G401 (cell line): ENCODE results near the gene ZFYVE28. TPM values are rescaled to one million over a fixed set of nuclear protein-coding genes. Genes with fewer than 3 reads are reported as not detected.
A peak's percentile ranks its signal among the peaks of the same experiment; 100 is the strongest.
"Not testable (repeated sequence)": the region's sequence is repeated elsewhere in the genome, so short reads cannot be mapped to it uniquely, and the experiment has no call there.

Experiments
- DNase-seq: peaks from one replicate; pipeline ENCODE4 v3.0.0-alpha.2; 2015; ENCODE audit warnings: low spot score
- in situ Hi-C: cut with HindIII; loops from 2 replicates; pipeline ENCODE4 v1.10.0; 2016; ENCODE audit warnings: low sequenced_read_pairs, mixed read lengths
- total RNA-seq: library from RNA; depleted of rRNA; stranded (reverse); fragments of >200 nt; shearing (Covaris generic); gene quantifications from 2 replicates; pipeline ENCODE4 v1.2.3, GENCODE V29; 2014

Gene ZFYVE28
- total RNA-seq, 1 experiment from 2014 or later = 11.4 TPM

GRCh38 chr4:2399216-2399615 lies 19.2 kb downstream of the ZFYVE28 start:
- in situ Hi-C loops = loop anchor here (10.0 kb wide), 1 partner anchor 154 kb away; the partner anchor contains the start of genes HAUS3 and POLN
- no peak for DNase-seq

GRCh38 chr4:2397596-2398379 lies 20.7 kb downstream of the ZFYVE28 start:
- DNase-seq = no peak
- in situ Hi-C loops = loop anchor here (10.0 kb wide), 1 partner anchor 153 kb away; the partner anchor contains the start of genes HAUS3 and POLN

- in situ Hi-C loops = loop anchor here (10.0 kb wide), 1 partner anchor 152 kb away; the partner anchor contains the start of genes HAUS3 and POLN
- no peak for DNase-seq
These were observed 21.6 kb downstream of the ZFYVE28 start for GRCh38 chr4:2396781-2397368.

- in situ Hi-C loops = loop anchor here (10.0 kb wide), 1 partner anchor 151 kb away; the partner anchor contains the start of genes HAUS3 and POLN
These were observed 22.9 kb downstream of the ZFYVE28 start for GRCh38 chr4:2395584-2395983.

GRCh38 chr4:2395038-2395437 lies 23.4 kb downstream of the ZFYVE28 start:
- in situ Hi-C loops = loop anchor here (10.0 kb wide), 1 partner anchor 150 kb away; the partner anchor contains the start of genes HAUS3 and POLN
- DNase-seq = peak; percentile 40

More at GRCh38 chr4:2395584-2395983, 22.9 kb downstream of the ZFYVE28 start:
- DNase-seq = peak; percentile 31

- in situ Hi-C loops = loop anchor here (10.0 kb wide), 1 partner anchor 150 kb away; the partner anchor contains the start of genes HAUS3 and POLN
- DNase-seq = no peak
These were observed 23.9 kb downstream of the ZFYVE28 start for GRCh38 chr4:2394528-2394927.

- peak; percentile 52 for DNase-seq
- in situ Hi-C loops = loop anchor here (10.0 kb wide), 1 partner anchor 149 kb away; the partner anchor contains the start of genes HAUS3 and POLN
These were observed 24.8 kb downstream of the ZFYVE28 start for GRCh38 chr4:2393353-2394270.

GRCh38 chr4:2390784-2391421 lies 27.5 kb downstream of the ZFYVE28 start:
- in situ Hi-C loops = loop anchor here (10.0 kb wide), 1 partner anchor 146 kb away; the partner anchor contains the start of genes HAUS3 and POLN
- peak; percentile 38 for DNase-seq

- peak; percentile 72 for DNase-seq
- in situ Hi-C loops = loop anchor here (10.0 kb wide), 1 partner anchor 145 kb away; the partner anchor contains the start of genes HAUS3 and POLN
These were observed 28.3 kb downstream of the ZFYVE28 start for GRCh38 chr4:2390146-2390545.

GRCh38 chr4:2389691-2390090 lies 28.8 kb downstream of the ZFYVE28 start:
- DNase-seq = no peak
- in situ Hi-C loops = loop anchor here (10.0 kb wide), 1 partner anchor 145 kb away; the partner anchor contains the start of genes HAUS3 and POLN

GRCh38 chr4:2388429-2389182 lies 29.8 kb downstream of the ZFYVE28 start:
- DNase-seq = peak; percentile 65
- in situ Hi-C loops = no loop called here

GRCh38 chr4:2387829-2388228 lies 30.6 kb downstream of the ZFYVE28 start:
- in situ Hi-C loops = no loop called here
- DNase-seq = no peak

- DNase-seq = no peak
These were observed 31.2 kb downstream of the ZFYVE28 start for GRCh38 chr4:2387218-2387617.

GRCh38 chr4:2386717-2387116 lies 31.7 kb downstream of the ZFYVE28 start:
- peak; percentile 70 for DNase-seq
- in situ Hi-C loops = no loop called here

More at GRCh38 chr4:2387218-2387617, 31.2 kb downstream of the ZFYVE28 start:
- in situ Hi-C loops = no loop called here

- no peak for DNase-seq
- in situ Hi-C loops = no loop called here
These were observed 32.9 kb downstream of the ZFYVE28 start for GRCh38 chr4:2385516-2385915.

- DNase-seq = no peak
- in situ Hi-C loops = no loop called here
These were observed 34.2 kb downstream of the ZFYVE28 start for GRCh38 chr4:2384245-2384644.

GRCh38 chr4:2383760-2384159 lies 34.7 kb downstream of the ZFYVE28 start:
- in situ Hi-C loops = no loop called here
- no peak for DNase-seq

- in situ Hi-C loops, DNase-seq: not testable (repeated sequence)
These were observed 35.2 kb downstream of the ZFYVE28 start for GRCh38 chr4:2383220-2383631.
